ENCODE measurements around the gene LRRC47. TPM values are rescaled to one million over a fixed set of nuclear protein-coding genes. Genes with fewer than 3 reads are reported as not detected.
"Not testable (repeated sequence)": the region's sequence is repeated elsewhere in the genome, so short reads cannot be mapped to it uniquely, and the experiment has no call there.

LRRC47 gene
- total RNA-seq, 1 donor from 2014 or later = 32.5 TPM

DNA sequence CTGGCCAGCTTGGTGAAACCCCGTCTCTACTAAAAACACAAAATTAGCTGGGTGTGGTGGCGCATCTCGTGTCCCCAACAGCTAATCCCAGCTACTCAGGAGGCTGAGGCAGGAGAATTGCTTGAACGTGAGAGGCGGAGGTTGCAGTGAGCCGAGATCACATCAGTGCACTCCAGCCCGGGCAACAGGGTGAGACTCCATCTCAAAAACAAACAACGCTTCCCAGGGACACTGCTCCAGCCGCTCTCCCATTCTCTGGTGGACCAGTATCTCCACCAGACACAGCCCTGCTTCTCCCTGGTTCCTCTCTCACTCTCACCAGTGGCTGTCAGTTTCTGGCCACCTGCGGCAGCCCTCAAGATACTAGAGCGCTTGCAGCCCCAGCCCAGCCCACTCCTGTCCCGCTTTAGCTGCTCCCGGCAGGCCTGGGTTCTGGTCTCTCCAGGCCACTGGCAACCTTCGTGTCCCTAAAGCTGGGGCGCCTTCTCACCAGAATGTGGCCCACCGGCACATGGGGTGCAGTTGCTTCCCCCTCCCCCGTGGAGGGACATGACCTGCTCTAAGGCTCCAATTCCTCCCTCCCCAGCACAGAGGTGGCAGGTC lies 20.9 kb upstream of the LRRC47 start:
- DNase-seq (ENCODE audit: low spot score) (no peak), ATAC-seq (no peak)
- intact Hi-C loops (cut with DNase I) = no loop called here

- ATAC-seq (no peak), DNase-seq (ENCODE audit: low spot score) (no peak)
- intact Hi-C loops (cut with DNase I) = no loop called here
Observed at GRCh38 chr1:3816331-3817137, 20.2 kb upstream of the LRRC47 start.

- ATAC-seq (no peak), DNase-seq (ENCODE audit: low spot score) (no peak)
Observed at GRCh38 chr1:3814771-3815561, 18.7 kb upstream of the LRRC47 start.

DNA sequence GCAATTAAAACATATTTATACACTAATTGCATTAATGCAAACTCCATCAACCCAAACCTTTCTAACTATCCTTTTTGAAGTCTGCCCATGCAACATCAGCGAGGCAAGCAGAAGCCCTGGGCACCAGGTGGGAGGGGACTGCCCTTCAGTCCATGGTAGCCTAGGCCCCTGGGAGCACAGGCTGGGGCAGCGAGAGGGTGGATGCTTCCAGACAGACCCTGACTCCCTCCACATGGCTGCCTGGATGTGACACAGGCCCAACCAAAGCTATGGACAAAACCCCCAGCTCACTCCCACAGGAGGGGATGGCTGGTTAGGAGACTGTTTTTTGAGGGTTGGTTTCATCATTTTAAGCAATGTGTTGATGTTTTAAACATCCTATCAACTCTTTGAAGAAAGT lies 17.8 kb upstream of the LRRC47 start:
- no peak for ATAC-seq
- no peak for DNase-seq (ENCODE audit: low spot score)
- intact Hi-C loops (cut with DNase I) = no loop called here

More at GRCh38 chr1:3814771-3815561, 18.7 kb upstream of the LRRC47 start:
- intact Hi-C loops (cut with DNase I) = no loop called here

GRCh38 chr1:3811595-3811911 lies 15.3 kb upstream of the LRRC47 start:
- no peak for ATAC-seq
- intact Hi-C loops (cut with DNase I) = no loop called here
- no peak for DNase-seq (ENCODE audit: low spot score)

DNA sequence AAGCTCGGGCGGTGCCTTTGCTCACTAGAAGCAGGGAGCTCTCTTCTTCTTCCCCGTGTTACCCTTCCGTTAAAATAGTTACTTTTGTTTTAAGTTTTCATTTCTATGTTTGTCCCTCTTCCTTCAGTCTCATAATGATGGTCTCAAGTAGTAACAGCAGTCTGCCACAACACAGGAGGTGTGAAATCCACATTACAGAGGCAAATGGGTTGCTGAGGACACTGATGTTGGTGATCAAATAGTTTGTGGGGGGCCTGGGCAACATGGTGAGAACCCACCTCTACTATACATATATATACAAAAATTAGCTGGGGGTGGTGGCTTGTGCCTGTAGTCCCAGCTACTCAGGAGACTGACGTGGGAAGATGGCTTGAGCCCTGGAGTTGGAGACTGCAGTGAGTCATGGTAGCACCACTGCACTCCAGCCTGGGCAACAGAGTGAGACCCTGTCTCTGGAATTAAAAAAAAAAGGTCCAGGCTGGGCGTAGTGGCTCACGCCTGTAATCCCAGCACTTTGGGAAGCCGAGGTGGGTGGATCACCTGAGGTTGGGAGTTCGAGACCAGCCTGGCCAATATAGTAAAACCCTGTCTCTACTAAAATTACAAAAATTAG lies 14.0 kb upstream of the LRRC47 start:
- ATAC-seq; intact Hi-C loops (cut with DNase I); DNase-seq (ENCODE audit: low spot score): not testable (repeated sequence)

GRCh38 chr1:3809680-3810079 lies 13.4 kb upstream of the LRRC47 start:
- DNase-seq (ENCODE audit: low spot score) = no peak
- ATAC-seq = no peak
- intact Hi-C loops (cut with DNase I) = no loop called here

GRCh38 chr1:3807769-3808168 lies 11.5 kb upstream of the LRRC47 start:
- ATAC-seq = no peak
- no peak for DNase-seq (ENCODE audit: low spot score)
- intact Hi-C loops (cut with DNase I) = no loop called here

GRCh38 chr1:3805038-3805437 lies 8.7 kb upstream of the LRRC47 start:
- intact Hi-C loops (cut with DNase I) = no loop called here
- DNase-seq (ENCODE audit: low spot score) (no peak), ATAC-seq (no peak)

DNA sequence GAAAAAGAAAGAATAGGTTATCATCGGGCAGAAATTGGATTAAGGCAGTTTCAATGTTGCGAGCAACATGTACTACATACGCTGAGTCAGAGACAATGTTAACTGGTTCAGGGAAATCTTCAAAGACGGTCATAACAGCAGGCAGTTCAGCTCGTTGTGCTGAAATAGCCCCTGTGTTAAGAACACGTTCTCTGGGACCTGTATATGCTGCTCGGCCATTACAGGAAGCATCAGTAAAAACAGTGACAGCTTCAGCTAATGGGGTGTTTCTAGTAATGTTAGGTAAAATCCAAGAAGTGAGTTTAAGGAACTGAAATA lies 8.3 kb upstream of the LRRC47 start:
- DNase-seq (ENCODE audit: low spot score); intact Hi-C loops (cut with DNase I); ATAC-seq: not testable (repeated sequence)

GRCh38 chr1:3803905-3804626 lies 7.8 kb upstream of the LRRC47 start:
- ATAC-seq = no peak
- DNase-seq (ENCODE audit: low spot score) = no peak
- intact Hi-C loops (cut with DNase I) = no loop called here

- DNase-seq (ENCODE audit: low spot score); ATAC-seq; intact Hi-C loops (cut with DNase I): not testable (repeated sequence)
Observed at GRCh38 chr1:3800795-3801194, 4.5 kb upstream of the LRRC47 start.

DNA sequence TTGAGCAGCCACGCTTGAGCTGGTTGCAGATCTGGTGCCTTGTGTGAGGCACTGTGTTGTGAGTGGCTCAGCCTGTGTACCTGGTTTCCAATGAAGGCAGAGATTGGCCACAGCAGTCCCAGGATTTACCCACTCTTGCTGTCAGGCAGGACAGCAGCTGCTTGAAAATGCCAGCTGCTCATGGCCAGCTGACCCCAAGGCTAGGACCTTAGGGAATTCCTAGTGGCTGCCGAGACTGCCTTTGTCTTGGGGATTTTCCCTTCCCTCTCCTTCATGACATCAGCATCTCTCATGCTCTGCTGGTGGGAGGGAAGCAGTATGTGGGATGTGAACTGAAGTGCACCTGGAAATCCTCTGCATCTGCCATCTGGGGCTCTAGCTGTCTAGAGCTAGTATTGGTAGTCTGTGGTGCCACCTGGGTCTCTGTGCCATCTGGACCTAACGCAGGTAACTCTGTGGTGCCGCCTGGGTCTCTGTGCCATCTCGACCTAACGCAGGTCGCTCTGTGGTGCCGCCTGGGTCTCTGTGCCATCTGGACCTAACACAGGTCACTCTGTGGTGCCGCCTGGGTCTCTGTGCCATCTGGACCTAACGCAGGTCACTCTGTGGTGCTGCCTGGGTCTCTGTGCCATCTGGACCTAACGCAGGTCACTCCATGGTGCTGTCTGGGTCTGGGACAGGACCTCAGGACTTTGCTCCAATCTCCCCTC lies 3.8 kb upstream of the LRRC47 start:
- no peak for DNase-seq (ENCODE audit: low spot score)
- intact Hi-C loops (cut with DNase I) = no loop called here
- ATAC-seq = no peak

DNA sequence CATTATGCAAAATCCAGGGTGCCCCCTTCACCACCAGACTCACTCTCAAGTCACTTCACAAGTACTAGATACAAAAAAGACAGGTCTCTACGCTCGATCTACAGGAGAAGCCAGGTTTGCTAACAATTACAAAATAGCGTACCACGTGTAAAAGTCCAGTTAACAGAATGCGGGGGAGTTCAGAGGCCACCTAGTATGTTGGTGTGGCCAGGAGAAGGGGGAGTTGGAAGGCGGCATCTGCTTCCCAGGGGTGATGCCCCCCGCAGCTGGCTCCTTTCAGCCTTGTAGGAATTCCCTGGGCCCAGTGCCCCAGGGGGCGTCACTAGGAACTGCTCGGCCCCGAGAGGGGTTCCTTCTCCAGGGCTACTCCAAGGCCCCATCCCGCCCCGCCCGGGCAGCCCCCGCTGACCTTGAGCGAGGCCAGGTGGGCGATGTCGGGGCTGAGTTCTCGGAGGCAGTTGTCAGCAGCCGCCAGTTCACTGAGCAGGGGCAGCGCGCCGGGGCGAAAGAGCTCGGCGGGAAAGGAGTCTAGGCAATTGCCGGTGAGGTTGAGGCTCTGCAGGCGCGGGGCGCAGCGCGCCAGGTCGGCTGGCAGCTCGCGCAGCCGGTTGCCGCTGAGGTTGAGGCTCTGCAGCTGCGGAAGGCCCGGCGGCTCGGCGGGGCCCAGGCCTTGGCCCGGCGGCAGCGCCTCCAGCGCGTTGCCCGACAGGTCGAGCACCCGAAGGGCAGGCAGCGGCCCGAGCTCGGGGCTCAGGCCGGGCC lies 664 bp downstream of the LRRC47 start:
- intact Hi-C loops (cut with DNase I) = no loop called here
- ATAC-seq (no peak), DNase-seq (ENCODE audit: low spot score) (no peak)

DNA sequence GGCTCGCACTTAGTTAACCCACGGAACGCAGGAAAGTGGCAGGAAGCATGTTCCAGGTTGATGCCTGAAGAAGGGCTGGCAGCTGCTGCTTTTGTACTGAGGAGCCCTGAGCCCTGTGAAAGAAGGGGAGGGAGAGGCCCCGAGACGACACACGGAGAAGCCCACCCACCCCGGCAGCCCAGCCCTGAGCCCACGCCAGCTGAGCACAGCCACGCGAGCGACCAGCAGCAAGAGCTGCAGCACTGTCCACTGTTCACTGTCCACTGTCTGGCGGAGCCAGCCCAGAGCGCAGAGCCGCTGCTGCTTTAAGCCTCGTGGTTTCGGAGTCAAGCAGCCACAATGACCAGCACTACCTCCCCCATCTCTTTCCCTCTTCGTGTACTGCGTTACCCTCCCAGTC lies 5.3 kb downstream of the LRRC47 start:
- DNase-seq (ENCODE audit: low spot score) (no peak), ATAC-seq (no peak)
- intact Hi-C loops (cut with DNase I) = no loop called here

- DNase-seq (ENCODE audit: low spot score) = no peak
- intact Hi-C loops (cut with DNase I) = no loop called here
- ATAC-seq = peak; percentile 44
Observed at GRCh38 chr1:3790500-3790923, 5.8 kb downstream of the LRRC47 start.

- DNase-seq (ENCODE audit: low spot score) (no peak), ATAC-seq (no peak)
- intact Hi-C loops (cut with DNase I) = no loop called here
Observed at GRCh38 chr1:3789421-3790300, 6.6 kb downstream of the LRRC47 start.
